DND-41 (cell line): ENCODE results near the gene FNDC3B.

Experiments
- EZH2 ChIP-seq: IDR thresholded peaks from 3 replicates; pipeline ENCODE4 v1.6.1; 2012; ENCODE audit warnings: borderline replicate concordance, low read depth, mild to moderate bottlenecking, moderate library complexity, low read length, inconsistent platforms; ENCODE audit not compliant: severe bottlenecking
- TF ChIP-seq, protein P1 (sequence below): IDR thresholded peaks from 2 replicates; pipeline ENCODE4 v1.5.1; 2012; ENCODE audit warnings: borderline replicate concordance, low read length, moderate library complexity, mild to moderate bottlenecking; ENCODE audit not compliant: poor library complexity, severe bottlenecking; ENCODE audit errors: extremely low read depth

DNA sequence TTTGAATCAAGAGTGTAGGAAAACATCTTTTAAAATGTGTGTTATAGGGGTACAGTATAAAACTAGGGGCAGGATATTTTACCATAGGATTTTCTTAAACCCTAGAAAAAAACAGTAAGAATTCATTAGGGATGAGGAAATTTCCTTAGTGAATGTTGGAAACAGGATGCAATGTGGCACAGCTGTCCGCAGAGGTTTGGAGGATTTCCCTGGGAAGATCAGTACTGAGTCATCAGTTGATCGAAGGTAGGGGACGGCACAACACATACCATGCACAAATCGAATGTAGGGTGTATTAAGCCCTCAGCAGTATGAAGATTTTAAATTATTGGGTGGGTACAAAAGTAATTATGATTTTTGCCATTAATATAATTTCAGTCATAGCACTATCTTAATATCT is 49.9 kb downstream of the FNDC3B start:
- TF ChIP-seq, protein P1, sequence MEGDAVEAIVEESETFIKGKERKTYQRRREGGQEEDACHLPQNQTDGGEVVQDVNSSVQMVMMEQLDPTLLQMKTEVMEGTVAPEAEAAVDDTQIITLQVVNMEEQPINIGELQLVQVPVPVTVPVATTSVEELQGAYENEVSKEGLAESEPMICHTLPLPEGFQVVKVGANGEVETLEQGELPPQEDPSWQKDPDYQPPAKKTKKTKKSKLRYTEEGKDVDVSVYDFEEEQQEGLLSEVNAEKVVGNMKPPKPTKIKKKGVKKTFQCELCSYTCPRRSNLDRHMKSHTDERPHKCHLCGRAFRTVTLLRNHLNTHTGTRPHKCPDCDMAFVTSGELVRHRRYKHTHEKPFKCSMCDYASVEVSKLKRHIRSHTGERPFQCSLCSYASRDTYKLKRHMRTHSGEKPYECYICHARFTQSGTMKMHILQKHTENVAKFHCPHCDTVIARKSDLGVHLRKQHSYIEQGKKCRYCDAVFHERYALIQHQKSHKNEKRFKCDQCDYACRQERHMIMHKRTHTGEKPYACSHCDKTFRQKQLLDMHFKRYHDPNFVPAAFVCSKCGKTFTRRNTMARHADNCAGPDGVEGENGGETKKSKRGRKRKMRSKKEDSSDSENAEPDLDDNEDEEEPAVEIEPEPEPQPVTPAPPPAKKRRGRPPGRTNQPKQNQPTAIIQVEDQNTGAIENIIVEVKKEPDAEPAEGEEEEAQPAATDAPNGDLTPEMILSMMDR = no peak
- no peak for TF ChIP-seq EZH2
